ENCODE measurements around the gene USP37.

DNA sequence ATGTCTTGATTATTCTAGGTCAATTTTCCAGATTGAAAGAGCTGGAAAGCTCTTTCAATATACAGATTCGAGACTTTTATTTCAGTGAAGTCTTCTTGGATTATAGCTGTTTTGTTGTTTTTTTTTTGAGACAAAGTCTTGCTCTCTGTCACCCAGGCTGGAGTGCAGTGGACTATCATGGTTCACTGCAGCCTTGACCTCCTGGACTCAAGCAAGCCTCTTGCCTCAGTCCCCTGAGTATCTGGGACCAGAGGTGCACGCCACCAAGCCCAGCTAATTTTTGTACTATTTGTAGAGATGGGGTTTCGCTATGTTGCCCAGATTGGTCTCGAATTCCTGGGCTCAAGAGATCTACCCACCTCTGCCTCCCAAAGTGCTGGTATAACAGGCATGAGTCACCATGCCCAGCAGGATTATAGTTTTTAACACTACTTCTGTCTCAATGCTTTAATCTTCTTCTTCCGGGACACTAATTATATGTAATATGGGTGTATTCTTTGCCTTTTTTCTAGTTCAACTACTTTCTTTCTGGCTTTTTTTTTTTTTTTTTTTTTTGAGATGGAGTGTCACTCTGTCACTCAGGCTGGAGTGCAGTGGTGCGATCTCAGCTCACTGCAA lies 62.3 kb downstream of the USP37 start:
- TF ChIP-seq, protein P1, sequence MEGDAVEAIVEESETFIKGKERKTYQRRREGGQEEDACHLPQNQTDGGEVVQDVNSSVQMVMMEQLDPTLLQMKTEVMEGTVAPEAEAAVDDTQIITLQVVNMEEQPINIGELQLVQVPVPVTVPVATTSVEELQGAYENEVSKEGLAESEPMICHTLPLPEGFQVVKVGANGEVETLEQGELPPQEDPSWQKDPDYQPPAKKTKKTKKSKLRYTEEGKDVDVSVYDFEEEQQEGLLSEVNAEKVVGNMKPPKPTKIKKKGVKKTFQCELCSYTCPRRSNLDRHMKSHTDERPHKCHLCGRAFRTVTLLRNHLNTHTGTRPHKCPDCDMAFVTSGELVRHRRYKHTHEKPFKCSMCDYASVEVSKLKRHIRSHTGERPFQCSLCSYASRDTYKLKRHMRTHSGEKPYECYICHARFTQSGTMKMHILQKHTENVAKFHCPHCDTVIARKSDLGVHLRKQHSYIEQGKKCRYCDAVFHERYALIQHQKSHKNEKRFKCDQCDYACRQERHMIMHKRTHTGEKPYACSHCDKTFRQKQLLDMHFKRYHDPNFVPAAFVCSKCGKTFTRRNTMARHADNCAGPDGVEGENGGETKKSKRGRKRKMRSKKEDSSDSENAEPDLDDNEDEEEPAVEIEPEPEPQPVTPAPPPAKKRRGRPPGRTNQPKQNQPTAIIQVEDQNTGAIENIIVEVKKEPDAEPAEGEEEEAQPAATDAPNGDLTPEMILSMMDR (IDR thresholded peaks at IDR 0.05) = no peak
- TF ChIP-seq RAD21 (IDR thresholded peaks at IDR 0.05; ENCODE audit: low read length) = no peak
- TF ChIP-seq, protein P2, sequence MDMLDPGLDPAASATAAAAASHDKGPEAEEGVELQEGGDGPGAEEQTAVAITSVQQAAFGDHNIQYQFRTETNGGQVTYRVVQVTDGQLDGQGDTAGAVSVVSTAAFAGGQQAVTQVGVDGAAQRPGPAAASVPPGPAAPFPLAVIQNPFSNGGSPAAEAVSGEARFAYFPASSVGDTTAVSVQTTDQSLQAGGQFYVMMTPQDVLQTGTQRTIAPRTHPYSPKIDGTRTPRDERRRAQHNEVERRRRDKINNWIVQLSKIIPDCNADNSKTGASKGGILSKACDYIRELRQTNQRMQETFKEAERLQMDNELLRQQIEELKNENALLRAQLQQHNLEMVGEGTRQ (IDR thresholded peaks at IDR 0.05; ENCODE audit: borderline replicate concordance, low read depth, low read length) = no peak
- no peak for TF ChIP-seq YY1 (IDR thresholded peaks at IDR 0.05; ENCODE audit: low read depth)
- TF ChIP-seq, protein P3, sequence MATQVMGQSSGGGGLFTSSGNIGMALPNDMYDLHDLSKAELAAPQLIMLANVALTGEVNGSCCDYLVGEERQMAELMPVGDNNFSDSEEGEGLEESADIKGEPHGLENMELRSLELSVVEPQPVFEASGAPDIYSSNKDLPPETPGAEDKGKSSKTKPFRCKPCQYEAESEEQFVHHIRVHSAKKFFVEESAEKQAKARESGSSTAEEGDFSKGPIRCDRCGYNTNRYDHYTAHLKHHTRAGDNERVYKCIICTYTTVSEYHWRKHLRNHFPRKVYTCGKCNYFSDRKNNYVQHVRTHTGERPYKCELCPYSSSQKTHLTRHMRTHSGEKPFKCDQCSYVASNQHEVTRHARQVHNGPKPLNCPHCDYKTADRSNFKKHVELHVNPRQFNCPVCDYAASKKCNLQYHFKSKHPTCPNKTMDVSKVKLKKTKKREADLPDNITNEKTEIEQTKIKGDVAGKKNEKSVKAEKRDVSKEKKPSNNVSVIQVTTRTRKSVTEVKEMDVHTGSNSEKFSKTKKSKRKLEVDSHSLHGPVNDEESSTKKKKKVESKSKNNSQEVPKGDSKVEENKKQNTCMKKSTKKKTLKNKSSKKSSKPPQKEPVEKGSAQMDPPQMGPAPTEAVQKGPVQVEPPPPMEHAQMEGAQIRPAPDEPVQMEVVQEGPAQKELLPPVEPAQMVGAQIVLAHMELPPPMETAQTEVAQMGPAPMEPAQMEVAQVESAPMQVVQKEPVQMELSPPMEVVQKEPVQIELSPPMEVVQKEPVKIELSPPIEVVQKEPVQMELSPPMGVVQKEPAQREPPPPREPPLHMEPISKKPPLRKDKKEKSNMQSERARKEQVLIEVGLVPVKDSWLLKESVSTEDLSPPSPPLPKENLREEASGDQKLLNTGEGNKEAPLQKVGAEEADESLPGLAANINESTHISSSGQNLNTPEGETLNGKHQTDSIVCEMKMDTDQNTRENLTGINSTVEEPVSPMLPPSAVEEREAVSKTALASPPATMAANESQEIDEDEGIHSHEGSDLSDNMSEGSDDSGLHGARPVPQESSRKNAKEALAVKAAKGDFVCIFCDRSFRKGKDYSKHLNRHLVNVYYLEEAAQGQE (IDR thresholded peaks at IDR 0.05; ENCODE audit: low read depth, low read length) = no peak
